AG08396 (cell line): ENCODE data around the gene EFCC1.

Experiments used
- DNase-seq: peaks from one replicate; pipeline ENCODE4 v3.0.0; 2012; ENCODE audit warnings: low spot score, mixed read lengths

The EFCC1 gene

DNA sequence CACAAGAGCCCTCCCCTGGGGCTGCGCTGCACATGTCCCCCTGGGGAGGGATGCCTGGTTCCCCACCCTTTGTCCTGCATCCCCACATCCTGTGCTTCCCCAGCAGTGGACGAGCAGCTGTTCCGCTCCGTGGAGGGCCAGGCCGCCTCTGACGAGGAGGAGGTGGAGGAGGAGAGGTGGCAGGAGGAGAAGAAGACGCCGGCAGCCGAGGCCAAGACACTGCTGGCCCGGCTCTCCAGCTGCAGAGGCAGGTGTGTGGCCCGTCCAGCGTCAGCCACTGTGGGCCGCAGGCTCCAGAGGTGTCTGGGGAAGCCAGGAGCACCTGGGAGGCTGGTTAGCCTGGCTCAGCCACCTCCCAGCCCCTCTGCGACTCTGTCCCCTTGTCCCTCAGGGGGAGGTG is 31.6 kb downstream of the EFCC1 start:
- DNase-seq, result no peak

DNA sequence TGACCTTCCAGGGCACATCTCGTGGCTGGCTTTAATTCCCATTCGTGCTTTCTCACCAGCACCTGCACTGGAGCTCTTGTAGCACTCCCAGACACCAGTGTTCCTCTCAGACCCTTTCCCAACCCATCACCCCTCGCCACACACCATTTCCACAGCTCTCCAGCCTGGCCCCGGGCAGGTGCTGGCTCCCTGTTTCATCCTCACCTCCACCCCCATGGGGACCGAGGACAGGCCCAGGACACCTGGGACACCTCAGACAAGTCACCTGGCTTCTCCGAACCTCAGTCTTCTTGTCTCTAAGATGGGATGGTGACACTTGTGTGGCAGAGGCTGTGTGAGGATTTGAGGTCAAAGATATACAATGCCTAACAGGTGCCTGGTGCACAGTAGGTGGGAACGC is 32.0 kb downstream of the EFCC1 start:
- DNase-seq, result no peak

DNA sequence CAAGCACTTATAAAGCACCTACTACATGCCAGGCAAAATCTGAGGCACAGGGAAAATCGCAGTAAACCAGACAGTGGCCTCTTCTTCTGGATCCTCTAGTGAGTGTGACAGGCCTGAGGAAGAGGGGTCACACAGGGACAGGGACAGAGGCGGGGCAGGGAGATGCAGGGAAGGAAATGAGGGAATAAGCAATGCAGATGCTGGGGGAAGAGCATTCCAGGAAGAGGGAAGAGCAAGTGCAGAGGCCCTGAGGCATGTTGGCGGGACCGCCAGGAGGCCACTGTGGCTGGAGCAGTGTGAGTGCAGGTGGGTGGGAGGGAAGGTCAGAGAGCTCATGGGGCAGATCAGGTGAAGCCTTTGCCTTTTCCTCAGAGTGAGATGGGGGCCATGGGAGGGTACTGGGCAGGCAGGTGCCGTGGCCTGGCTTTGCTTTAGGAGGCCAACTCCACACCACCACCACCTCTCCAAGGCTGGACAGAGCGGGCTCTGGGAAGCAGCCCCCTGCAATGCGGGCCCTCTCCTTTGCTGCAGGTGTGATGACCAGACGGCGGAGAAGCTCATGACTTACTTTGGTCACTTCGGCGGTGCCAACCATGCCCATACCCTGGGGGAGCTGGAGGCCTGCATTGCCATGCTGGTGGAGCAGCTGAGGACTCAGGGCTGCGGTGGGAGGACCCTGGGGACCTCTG is 32.7 kb downstream of the EFCC1 start:
- DNase-seq, result no peak

DNA sequence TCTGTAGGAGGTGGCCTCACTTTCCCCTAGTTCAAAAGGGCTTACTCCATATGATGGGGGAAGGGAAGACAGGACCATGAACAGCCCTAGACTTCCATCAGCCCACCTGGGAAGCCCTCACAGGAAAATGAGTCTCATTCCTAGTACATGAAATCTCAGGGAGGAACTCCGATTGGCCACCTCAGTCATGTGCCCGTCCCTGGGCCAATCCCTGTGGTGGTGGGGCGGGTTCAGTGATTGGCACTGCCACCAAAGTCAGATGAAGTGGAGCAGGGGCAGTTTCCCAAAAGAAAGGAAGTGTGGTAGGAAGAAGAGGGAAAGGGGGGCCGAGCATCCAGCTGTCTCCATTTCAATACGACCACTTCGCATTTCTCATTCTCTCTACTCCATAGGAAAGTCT is 33.5 kb downstream of the EFCC1 start:
- DNase-seq, result peak; percentile 63

DNA sequence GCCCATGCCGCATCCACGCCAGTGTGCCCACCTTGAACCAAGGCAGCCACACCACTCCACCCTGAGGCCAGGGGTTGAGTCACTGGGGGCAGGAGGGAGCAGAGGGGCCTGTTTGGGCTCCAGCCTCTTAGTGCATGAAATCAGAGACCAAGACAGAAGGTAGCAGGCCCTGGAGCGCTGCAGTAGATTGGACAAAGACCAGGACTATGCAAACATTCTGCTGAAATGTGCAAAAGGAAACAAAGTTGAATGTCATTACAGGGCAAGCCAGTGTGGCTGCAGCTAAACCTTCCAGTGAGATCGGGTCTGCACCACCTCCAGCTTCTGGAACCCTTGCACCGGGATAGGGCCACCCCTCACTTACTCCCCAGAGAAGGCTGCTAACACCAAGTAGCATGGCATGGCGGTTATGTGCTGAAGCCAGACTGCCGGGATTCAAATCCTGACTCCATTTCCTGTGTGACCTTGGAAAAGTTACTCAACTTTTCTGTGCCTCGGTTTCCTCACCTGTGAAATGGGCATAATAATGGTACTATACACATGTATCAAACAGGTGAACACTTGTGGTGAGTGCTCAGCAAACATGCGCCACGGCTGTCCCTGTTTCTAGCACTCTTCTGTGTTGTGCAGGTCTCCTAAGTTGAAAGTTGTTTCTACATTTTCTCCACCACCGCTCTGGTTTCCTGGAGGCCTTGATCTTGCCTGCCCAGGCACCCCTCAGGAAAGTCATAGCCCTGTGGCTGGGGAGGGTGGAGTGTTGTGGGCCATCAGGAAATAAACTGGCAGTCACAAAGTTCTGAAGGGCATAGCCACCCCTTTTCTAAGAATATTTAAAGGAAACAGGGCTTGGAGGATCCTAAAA is 34.5 kb downstream of the EFCC1 start:
- DNase-seq, result no peak

DNA sequence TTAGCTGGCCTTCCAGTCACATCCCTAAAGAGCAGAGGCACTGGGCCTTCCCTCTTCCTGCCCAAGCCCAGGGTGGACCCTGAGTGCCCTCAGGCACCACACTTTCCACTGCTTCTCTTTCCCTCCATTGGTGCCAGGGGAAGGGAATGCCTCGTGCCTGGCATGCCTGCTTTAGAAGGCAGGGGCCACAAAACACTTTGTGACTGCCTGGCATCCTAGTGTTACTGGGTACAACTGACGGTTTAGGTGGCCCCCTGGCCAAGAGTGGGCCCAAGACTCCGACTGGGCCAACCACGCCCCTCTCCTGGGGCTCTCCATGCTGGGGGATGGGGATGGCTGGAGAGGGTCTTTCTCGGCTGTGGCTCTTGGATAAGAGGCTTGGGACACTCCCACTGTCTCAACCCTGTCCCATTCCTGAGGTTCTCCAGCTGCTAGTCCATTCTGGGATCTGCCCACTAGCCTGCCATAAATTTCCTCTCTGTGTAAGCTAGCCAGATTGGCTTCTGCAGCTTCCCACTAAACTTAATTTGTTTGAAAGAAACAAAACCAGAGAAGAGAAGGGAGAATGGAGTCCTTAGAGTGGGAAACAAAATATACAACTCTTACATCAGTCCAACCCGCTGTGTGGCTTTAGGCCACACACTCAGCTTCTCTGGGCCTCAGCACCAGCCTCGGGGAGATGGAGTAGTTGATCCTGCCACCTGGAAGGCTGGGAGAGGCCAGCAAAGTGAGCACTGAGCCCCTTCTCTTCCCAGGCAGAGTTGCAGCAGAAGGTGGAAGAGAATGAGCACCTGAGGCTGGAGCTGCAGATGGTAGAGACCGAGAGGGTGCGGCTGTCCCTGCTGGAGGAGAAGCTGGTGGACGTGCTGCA is 35.4 kb downstream of the EFCC1 start:
- DNase-seq, result no peak

DNA sequence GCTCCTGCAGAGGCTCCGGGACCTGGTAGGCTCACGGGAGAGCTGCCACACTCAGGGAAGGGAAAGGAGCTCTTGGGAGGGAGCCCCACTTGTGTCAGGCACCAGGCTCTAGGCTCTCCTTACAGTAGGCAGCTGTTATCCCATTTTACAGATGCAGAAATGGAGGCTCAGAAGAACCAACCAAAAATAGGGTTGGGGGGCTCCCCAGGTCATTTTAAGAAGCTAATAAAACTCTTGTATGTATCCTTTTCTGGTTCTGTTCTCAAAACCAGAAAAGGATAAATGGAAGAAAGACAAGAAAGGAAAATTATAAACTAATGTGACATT is 36.0 kb downstream of the EFCC1 start:
- no peak for DNase-seq

DNA sequence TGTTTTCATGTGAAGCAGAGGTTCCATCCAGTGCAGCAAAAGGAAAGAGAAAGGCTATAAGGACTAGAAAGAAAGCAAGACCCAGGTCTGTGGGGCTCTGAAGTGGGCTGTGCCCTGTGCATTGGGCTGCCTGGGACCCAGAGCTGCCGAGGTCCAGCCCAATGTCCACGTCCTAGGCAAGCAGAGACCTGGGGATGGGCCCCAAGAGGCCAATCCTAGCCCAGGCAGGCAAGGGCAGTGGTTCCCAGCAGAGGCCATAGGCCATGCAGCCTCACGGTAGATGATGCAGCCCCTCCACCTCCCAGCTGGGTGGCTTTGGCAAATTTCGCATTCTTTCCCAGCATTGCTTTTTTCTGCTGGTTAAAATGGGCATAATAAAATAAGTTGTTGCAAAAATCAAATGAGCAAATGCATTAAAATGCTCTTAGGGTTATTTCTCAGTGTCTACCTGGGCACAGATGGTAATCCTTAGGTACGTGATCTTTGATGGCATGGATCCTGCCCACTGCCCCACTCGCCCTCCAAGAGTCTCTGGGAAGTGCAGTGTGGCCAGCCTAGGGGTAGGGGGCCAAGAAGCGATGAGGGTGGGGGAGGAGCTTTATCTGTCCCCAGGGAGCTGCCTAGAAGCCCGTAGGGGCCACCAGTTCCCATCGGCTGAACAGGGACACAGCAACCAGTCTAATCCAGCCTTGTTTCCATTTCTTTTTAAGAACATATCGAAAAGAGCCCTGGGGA is 37.2 kb downstream of the EFCC1 start:
- no peak for DNase-seq

DNA sequence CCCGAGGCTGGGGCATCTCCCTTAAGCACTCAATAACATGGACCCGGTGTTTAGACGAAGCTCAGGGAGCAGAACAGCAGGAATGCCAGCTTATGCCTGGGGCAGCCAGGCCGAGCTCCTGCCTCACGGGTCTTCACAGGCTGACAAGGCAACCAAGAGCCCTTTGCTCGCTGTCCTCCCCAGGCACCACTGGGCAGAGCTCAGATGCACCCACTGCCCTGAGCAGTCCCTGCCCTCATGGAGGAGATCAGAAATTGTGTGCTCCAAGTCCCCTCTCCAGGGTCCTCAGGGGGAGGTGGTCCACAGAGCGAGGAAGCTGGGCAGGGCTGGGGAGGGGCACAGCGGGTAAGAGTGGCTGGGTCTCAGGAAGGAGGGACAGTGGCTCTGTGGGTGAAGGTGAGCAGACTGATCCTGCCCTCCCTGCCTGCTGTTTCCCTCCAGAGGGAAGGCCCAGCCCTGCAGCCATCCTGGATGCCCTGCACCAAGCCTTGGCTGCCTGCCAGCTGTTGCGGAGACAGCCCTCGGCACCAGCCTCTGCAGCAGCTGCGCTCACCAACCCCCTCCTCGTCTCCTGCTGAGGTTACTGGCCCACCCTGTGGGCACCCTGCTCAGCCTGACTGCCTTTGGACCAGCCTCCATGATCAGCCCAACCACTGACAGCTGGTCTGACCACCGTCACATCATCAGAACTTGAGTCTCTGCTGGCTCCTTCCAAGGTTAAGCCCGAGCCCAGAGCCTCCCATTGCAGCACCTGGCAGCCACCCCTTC is 38.4 kb downstream of the EFCC1 start:
- no peak for DNase-seq

DNA sequence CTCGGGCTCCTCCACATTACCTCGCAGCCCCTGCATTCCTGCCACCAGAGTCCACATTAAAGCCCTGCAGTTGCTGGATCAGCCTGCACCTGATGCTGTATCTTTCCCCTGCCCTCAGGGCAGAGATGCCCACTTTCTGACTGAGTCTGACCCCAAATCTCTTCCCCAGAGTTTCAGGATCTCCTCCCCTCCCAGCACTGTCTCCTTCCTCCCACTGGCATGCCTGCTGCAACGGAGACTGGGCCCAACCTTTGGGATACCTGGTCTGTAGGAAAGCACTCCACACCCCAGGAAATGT is 38.9 kb downstream of the EFCC1 start:
- no peak for DNase-seq

DNA sequence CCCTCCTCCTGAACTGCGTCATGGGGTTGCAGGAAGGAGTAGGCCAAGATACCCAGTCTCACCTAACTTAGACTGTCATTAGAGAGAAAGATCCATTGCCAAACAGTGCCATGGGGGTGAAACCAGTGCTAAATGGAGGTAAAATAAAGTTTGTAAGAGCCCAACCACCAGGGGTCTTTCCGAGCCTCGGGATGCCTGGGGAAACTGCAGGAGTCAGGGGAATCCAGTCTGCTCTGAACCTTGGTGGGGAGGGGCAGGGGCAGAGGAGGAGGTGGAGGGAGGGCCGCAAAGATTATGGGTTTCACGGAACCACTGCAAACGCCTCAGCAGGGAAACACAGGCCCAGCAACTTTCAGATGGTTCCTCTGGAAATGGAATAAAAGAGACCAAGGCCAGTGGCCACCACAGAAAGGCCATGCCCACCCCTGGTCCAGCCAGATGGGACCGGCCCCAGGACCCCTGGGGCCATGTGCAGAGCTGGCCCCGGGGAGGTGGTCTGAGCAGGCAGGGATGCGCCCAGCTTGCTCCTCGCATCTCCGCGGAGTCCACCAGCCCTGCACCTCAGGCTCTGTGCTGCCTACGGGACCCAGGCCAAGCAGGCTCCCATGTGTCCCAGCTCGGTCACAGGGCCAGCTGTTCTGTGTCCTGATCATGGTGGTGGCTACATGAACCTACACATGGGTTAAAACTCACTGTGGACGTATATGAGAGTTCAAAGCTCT is 39.6 kb downstream of the EFCC1 start:
- DNase-seq, result no peak

DNA sequence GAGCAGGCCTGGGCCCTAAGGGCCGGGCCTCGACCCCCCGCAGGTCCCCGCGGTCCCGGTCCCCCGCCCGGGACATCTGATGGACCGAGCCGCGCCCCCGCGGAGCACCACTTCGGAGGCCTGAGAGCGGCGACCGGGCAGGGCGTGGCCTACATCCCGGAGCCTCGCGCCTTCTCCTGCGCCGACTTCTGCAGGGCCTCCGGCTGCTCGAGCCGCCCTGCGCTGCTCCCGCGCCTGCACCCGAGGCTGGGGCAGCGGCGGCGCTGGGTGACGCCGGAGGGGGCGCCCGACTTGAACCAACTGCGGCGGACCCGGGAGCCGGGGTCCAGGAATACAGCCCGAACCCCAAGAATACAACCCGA is 44.6 kb downstream of the EFCC1 start:
- no peak for DNase-seq

DNA sequence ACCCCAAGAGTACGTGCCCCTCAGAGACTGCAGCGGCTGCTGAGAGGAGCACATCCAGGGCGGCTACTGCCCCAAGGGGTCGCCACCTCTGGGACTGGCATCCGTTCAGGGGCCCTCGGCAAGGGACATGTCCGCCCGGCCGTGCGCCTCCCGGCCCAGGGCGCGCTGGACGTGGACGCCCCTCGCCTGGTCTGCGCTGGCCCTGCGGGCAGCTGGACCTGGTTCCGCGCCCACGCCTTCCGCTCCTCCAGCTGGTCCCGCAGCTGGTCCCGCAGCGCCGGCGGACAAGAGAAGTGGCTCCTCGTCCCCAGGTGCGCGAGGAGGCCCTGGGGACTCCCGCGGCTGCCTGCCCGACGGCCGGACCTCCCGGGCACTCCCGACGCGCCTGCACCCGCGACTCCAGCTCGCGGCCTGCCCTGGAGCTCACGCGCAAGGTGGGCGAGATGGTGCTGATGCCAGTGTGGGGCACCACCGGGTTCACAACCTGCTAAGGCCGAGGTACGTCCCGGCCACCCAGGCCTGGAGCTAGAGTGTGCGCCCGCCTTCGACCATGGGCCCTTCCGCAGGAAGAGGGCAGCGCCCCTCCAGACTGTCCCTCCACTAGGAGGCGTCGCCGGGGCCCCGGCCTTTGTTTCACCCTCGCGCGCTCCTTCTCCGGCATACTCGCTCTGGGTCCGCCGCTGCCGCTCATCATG is 45.1 kb downstream of the EFCC1 start:
- no peak for DNase-seq

DNA sequence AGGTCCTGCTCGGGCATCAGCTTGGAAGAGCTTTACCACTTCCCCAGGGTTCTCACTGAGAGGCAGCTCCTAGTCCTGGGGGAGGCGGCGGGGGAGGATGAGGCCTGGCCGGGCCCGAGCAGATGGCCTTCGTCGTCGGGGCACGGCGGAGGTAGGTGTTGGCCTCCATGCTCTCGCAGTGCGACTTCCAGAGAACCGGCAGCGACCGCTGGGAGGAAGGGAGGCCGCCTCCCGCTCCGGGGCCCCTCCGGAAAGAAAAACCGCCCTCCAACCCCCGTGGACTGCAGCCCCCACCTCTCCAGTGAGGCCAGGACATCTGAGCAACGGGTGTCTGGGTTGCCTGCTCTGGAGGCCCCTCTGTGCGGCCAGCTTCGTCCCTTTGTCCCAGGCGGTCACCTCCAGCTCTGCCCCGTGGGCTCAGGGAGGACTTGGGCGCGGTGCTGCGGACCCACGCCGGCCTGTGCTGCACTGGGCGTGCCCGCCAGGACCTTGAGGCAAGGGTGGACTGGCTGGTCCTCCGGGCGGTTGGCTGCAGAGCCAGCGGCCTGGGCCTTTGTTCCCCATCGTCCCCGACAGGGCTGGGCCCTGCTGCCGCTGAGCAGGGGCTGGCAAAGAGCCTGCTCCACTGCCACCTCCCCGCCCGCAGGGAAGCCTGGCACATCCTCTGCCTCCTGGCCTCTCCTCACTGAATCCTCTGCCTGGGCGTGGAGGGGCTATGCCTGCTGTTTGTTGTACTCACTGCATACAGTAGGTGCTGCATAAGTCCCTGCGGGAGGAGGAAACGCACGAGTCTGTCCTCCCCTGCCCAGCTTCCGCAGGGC is 45.8 kb downstream of the EFCC1 start:
- DNase-seq, result no peak

DNA sequence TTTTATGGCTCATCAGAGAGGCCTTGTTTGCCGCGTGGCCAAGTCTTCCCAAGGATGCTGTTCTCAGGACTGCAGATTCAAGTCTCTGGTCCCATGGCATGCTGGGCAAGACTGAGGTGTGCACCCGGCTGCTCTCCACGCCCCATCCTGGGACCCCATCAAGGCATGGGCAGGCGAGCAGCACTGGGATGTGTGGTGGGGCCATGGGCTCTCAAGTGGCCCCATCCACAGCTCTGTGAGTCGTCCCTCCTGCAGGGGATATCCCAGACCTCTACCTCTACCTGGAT is 46.4 kb downstream of the EFCC1 start:
- no peak for DNase-seq

DNA sequence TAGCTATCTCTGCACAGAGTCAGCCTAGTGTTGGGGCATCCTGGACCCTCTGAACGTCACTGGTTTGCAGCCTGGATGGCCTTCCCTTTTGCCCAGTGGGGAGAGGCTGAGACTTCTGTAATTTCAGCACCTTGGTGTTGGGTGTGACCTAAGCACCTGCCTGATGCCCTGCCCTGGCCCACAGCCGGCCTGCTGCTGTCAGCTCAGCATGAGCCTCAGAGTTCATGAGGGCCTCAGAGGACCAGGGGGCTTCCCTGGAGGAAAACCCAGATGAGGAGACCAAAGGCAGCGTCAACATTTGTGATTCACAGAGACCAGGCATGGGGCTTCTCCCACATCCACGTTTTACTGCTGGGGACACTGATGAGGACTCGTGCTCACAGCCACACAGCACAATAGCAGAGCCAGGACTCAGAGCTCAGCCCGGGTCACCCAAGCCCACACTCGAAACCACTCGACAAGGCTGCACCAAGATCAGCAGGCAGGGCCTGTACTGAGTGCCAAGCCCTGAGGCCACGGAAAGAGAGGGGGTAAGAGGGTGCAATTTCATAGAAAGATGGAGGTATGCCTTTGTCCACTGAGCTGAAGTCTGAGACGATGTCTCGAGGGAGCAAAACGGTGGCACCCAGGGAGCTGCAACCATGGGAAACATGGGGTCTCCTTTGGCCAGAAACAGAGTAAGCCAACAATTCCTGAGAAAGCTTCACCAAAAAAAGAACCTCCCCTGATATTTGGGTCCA is 49.6 kb downstream of the EFCC1 start:
- DNase-seq, result no peak

DNA sequence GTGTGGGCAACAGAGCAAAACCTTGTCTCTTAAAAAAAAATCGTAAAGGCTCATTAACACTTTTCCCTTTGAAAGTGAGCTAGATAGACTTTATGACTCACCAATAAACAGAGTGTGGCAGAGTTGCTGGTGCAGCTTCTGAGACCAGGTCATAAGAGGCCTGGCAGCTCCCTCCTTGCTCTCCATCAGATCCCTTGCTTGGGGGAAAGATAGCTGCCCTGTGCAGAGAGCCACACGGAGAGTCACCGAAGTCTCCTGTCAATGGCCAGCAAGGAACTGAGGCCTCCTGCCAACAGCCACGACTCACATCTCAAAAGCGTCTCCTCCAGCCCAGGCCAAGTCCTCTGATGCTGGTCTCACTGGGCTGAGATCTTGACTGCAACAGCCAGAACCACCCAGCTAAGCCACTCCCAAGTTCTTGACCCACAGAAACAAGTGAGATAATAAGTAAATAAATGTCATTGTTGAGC is 50.8 kb downstream of the EFCC1 start:
- no peak for DNase-seq

DNA sequence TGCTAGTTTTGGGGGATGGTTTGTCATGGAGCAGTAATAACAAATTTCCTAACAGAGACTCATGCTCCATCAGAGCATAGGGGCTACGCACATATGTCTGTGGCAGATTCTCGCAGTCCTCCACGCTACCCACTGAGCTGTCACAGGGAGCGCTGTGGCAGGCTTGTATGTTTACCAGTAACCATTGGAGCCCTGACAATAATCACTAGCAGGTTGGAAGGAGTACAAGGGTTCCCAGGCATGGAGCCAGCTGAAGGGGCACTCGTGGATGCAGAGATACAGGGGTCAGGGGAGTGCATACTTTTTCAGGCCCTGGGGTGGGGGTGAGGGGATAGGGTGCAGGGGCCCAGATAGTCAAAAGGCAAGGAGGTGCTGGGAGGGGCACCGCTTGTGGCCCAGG is 51.6 kb downstream of the EFCC1 start:
- DNase-seq, result no peak

DNA sequence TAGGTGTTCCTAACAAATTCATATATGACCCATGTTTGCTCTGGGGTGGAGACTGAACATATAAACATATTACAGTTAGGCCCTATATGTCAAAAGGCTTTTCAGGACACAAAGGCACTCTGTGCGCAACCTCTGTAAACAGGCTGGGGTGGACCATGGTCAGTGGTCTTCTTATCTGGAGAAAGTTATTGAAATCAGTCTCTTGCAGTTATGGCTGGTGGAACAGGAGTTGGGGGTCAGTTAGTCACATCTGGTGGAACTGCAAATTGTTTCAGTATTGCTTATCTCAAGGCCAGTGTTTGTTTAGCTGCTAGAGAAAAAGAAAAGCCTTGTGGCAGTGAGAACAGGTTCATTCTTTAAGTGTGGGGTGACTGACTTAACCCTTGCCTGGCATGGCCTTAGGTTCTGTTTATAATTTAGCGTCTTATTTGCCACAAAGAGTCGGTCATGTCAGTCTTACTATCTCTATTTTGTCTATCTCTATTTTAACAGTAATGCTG is 53.6 kb downstream of the EFCC1 start:
- DNase-seq, result no peak
